Activated CD4-positive, alpha-beta T cell treated with anti-CD3 and anti-CD28 coated beads, Interleukin-2, amount 50 U/mL, for 16 hours (primary cell): Measurements from ENCODE around the gene PON3.
A peak's percentile ranks its signal among the peaks of the same experiment; 100 is the strongest.

Experiments
- DNase-seq: peaks from one replicate; pipeline ENCODE4 v3.0.0-alpha.2; 2020

PON3 gene

GRCh38 chr7:95396136-95397032 lies at the start of gene PON3:
Gene PON3 (minus strand): TSS chr7:95396375. CDS start chr7:95396350, 25 bp downstream.
- DNase-seq, result peak; percentile 30

GRCh38 chr7:95444796-95445195 lies 48.6 kb upstream of the PON3 start:
- DNase-seq, result no peak

DNA sequence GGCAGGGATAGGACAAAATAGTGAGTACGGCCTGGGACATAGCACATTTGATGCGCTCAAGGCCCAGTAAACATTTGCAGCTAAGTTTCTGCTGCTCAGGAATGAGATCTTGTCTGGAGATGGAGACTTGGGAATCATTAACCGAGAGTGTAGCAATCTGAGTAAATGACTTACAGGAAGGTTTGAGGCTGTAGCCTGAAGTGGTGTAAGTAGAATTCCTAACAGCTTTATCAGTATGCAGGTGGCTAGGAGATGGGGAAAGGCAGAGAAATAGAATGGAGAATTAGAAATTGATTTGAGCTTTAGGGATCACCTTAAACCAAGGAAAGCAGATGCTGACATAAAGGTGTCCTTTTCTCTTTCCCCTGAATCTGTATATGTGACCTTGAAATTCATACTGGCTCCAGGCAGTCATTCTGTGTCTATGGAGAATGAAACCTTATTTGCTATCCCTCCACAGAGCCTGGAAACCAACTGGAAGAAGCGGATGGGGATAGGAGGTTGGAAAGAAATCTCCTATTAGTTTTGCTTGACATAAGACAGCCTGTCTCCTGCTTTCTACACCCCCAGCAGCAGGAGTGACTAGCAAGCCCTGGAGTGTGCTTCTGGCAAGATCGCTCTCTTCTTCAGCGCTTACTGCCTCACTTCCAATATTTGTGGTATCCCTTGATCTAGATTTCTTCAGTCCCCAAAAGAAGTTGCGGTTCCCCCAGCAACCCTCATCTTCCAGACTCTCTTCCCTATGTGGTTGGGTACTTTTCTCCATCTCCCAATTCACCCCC lies 45.1 kb upstream of the PON3 start:
- DNase-seq, result no peak

DNA sequence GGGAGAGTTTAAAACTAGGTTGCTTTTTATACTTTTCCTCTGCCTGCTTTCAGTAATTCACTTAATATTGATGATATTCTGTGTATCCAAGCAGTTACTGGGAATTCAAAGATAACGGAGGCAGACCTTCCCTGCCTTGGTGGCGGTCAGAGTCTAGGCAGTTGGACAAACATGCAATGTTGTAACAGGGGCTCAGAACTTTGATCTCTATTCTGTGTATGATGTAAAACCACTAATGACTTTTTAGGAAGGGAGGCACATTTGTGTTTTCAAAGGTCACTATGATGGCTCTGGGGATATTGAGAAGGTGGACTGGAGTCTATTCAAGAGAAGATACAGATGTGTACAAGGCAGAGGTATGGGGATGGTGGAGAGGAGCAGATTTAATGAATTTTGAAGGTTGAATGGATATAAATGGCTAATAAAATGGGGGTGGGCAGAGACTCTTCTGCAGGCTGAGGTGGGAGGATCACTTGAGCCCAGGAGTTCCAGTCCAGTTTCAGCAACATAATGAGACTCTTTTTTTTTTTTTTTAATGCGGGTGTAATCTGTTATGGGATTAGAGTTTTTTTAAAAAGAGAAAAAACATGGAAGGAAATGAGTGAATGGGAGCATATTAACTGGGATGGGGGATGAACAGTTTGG lies 44.3 kb upstream of the PON3 start:
- DNase-seq, result no peak

- no peak for DNase-seq
These were observed 40.2 kb upstream of the PON3 start for GRCh38 chr7:95436407-95436806.

- DNase-seq, result no peak
These were observed 39.2 kb upstream of the PON3 start for GRCh38 chr7:95435422-95435780.

DNA sequence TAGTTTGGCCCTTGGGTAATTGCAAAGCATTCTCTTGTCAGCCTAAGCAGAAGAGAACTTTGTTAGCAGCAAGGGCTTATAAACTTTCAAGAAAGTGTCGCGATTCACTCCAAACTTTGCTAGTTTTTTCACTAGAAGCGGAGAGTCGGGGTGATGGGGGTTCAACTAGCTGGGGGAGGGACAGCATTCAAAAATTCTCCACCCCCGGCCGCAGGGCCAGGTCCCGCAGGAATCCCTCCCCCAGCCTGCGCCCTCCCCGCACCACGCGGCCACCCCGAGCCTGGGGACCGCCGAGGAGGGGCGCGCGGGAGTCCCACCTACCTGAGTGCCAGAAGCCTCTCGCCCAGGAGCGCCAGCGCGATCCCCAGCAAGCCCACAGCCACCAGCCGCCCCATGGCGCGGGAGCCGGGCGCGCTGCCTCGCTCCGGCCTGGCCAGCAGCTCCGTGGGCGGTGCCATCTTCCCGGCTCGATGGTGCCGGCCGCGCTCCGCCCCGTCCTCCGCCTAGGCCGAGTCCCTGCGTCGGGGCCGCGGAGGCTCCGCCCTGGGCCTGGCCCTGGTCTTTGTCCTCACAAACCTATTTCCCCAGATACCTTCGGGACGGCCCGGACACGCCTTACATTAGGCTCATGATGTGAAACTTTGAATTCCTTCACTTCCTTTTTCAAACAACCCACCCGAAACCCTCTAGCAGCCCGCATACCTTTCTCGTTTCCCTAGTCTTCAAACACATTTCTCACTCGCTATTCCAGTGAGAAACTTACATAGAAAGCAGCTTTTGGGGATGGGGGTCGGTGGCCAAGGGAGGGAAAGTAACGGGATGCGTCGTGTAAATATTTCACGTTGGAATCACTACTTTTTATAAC lies 38.6 kb upstream of the PON3 start, which contains the start of gene PON2:
TSS of gene PON2 (minus strand) at position 472 of the 865 bp plus-strand sequence. CDS start at position 395, 77 bp downstream.
- DNase-seq, result peak; percentile 47

- DNase-seq, result no peak
These were observed 37.9 kb upstream of the PON3 start for GRCh38 chr7:95433952-95434556.

GRCh38 chr7:95433129-95433528 lies 37.0 kb upstream of the PON3 start:
- no peak for DNase-seq

- DNase-seq, result no peak
These were observed 36.4 kb upstream of the PON3 start for GRCh38 chr7:95432606-95433005.

DNA sequence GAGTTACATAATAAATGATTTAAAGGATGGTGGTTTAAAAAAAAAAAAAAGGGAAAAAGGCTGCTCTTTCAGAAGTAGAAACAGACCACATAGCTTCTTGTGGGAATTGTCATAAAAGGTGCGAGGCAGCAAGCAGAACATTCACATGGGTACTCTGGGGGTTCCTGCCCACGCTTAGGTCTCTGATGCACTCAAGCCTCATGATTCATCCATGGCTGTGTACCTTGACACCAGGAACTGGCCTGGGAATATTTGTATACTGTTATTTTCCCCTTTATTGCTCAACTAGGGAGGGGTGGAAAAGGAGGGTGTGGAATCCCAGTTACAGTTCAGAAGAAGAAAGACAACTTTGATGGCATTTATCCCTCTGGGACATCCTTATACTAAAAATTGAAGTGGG lies 34.7 kb upstream of the PON3 start:
- DNase-seq, result no peak

- DNase-seq, result no peak
These were observed 33.2 kb upstream of the PON3 start for GRCh38 chr7:95429241-95429990.

GRCh38 chr7:95427914-95428516 lies 31.8 kb upstream of the PON3 start:
- DNase-seq, result no peak

DNA sequence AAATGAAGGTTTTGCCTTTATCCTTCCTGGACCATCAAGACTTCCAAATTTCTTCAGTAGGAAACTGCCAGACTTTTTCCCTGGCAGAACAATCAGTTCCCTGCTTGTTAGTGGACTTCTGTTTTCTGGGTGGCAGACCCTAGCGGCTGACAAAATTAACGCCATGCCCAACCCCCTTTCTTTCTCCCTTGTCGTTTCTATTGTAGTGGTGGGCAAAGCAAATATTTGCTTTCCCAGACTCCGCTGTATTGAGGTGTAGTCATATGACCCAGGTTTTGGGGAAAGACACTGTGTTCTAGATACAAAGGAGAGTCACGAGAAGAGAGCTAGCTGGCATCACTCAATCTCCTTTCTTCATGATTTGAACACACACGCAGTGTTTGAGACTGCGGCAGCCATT lies 31.0 kb upstream of the PON3 start:
- no peak for DNase-seq

GRCh38 chr7:95425694-95426093 lies 29.5 kb upstream of the PON3 start:
- no peak for DNase-seq

- DNase-seq, result no peak
These were observed 28.5 kb upstream of the PON3 start for GRCh38 chr7:95424716-95425115.

- no peak for DNase-seq
These were observed 25.8 kb upstream of the PON3 start for GRCh38 chr7:95421847-95422444.

GRCh38 chr7:95421000-95421846 lies 25.0 kb upstream of the PON3 start:
- no peak for DNase-seq

DNA sequence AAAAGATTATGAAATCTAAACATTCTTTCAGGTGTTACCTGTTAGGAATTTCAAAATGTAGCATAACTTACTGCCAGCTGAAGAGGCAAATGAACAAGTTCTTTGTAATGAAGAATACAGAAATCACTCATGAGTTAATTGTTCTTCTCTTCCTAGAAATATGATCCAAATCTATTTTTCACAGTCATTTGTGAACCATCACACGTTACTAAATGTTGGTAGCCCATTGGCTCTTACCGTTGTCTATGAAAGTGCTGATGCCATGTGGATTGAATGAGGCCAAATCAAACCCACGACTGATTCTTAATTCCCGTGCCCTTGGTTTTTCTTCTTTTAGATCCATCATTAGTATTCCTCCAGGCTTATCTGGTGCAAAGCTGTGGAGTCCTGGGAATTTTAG lies 15.9 kb upstream of the PON3 start:
- peak; percentile 35 for DNase-seq
